Stimulated activated naive B cell treated with anti-CD40 and anti-IgM and Interleukin-4, amounts not matched to agents 10 μg/mL and 1 μg/mL and 100 μg/mL, for 72 hours (primary cell): ENCODE measurements around the gene SNX10.
A peak's percentile ranks its signal among the peaks of the same experiment; 100 is the strongest.
"Not testable (repeated sequence)": the region's sequence is repeated elsewhere in the genome, so short reads cannot be mapped to it uniquely, and the experiment has no call there.

Experiments
- ATAC-seq, 2 donors: fragments of 150-1000 bp; cut with Tn5 transposase; replicated peaks; 2 replicates each; pipeline ENCODE4 v1.10.0; 2021; ENCODE audit warnings: moderate library complexity in 1 of 2
- DNase-seq: peaks from one replicate; pipeline ENCODE4 v3.0.0; 2021
- H3K27ac Mint-ChIP-seq: one replicate; pipeline ENCODE4 v1.8.0; 2022; ENCODE audit warnings: mild to moderate bottlenecking, mixed read lengths
- H3K27me3 Mint-ChIP-seq, 2 donors: one replicate each; pipeline ENCODE4 v1.8.0; 2022; ENCODE audit warnings: mixed read lengths in 2 of 2
- H3K36me3 Mint-ChIP-seq, 2 donors: one replicate each; pipeline ENCODE4 v1.8.0; 2022; ENCODE audit warnings: mixed read lengths in 2 of 2, mild to moderate bottlenecking in 1 of 2
- H3K4me1 Mint-ChIP-seq, 2 donors: one replicate each; pipeline ENCODE4 v1.8.0; 2022; ENCODE audit warnings: mixed read lengths in 2 of 2, mild to moderate bottlenecking in 1 of 2
- H3K4me3 Mint-ChIP-seq, 2 donors: one replicate each; pipeline ENCODE4 v1.8.0; 2022; ENCODE audit warnings: mild to moderate bottlenecking in 2 of 2, mixed read lengths in 2 of 2, moderate library complexity in 1 of 2
- H3K9me3 Mint-ChIP-seq, 2 donors: one replicate each; pipeline ENCODE4 v1.8.0; 2022; ENCODE audit warnings: mixed read lengths in 2 of 2, mild to moderate bottlenecking in 1 of 2

Gene SNX10

GRCh38 chr7:26286157-26286556, 5.5 kb upstream of the SNX10 start:
- DNase-seq = no peak
- no peaks in the 10 kb centered on the region for H3K36me3 Mint-ChIP-seq
- no peak for ATAC-seq
- H3K27ac Mint-ChIP-seq = no peak overlapping the region
- no peaks in the 10 kb centered on the region for H3K27me3 Mint-ChIP-seq
- no peak overlapping the region for H3K4me3 Mint-ChIP-seq
- H3K4me1 Mint-ChIP-seq = no peaks in the 10 kb centered on the region
- H3K9me3 Mint-ChIP-seq = no peaks in the 10 kb centered on the region

- not testable (repeated sequence) for ATAC-seq, H3K9me3 Mint-ChIP-seq, H3K4me3 Mint-ChIP-seq, H3K27ac Mint-ChIP-seq, H3K36me3 Mint-ChIP-seq, DNase-seq, H3K27me3 Mint-ChIP-seq
- H3K4me1 Mint-ChIP-seq = peaks cover 10 to 19% of the 10 kb centered on the region in 2 donors
Measured at GRCh38 chr7:26288126-26288525, 3.5 kb upstream of the SNX10 start.

GRCh38 chr7:26291251-26291650, 411 bp upstream of the SNX10 start:
- Mint-ChIP-seq H3K27ac (peak overlapping the region; percentile 94), H3K4me3 (peak overlapping the region; percentile 98), H3K36me3 (peaks cover 4 to 5% of the 10 kb centered on the region in 2 donors), H3K27me3 (no peaks in the 10 kb centered on the region), H3K4me1 (peaks cover 24 to 49% of the 10 kb centered on the region in 2 donors), H3K9me3 (no peaks in the 10 kb centered on the region)
- ATAC-seq = no peak
- DNase-seq = no peak

GRCh38 chr7:26292768-26293560, 1.3 kb downstream of the SNX10 start:
- Mint-ChIP-seq H3K27ac (peak overlapping the region; percentile 95), H3K36me3 (peaks cover 4 to 5% of the 10 kb centered on the region in 2 donors), H3K4me3 (peak overlapping the region; percentile 91 to 98), H3K9me3 (no peaks in the 10 kb centered on the region), H3K4me1 (peaks cover 26 to 58% of the 10 kb centered on the region in 2 donors), H3K27me3 (no peaks in the 10 kb centered on the region)
- DNase-seq (no peak), ATAC-seq (no peak)

- DNase-seq = peak; percentile 73
- Mint-ChIP-seq H3K4me1 (peaks cover 30 to 65% of the 10 kb centered on the region in 2 donors), H3K9me3 (no peaks in the 10 kb centered on the region), H3K27me3 (no peaks in the 10 kb centered on the region), H3K27ac (peak overlapping the region; percentile 78), H3K4me3 (peak overlapping the region; percentile 80 to 98), H3K36me3 (peaks cover 5% of the 10 kb centered on the region in 2 donors)
- peak; percentile 89 to 91 for ATAC-seq
Measured at GRCh38 chr7:26293569-26294308, 2.1 kb downstream of the SNX10 start.

GRCh38 chr7:26295015-26295414, 3.4 kb downstream of the SNX10 start:
- Mint-ChIP-seq H3K27me3 (no peaks in the 10 kb centered on the region), H3K4me3 (no peak overlapping the region), H3K36me3 (peaks cover 7 to 9% of the 10 kb centered on the region in 2 donors), H3K27ac (peak overlapping the region; percentile 63), H3K4me1 (peaks cover 33 to 70% of the 10 kb centered on the region in 2 donors), H3K9me3 (no peaks in the 10 kb centered on the region)
- DNase-seq (no peak), ATAC-seq (no peak)

- H3K27ac Mint-ChIP-seq = peak overlapping the region; percentile 71
- H3K4me3 Mint-ChIP-seq = no peak overlapping the region
- no peaks in the 10 kb centered on the region for H3K27me3 Mint-ChIP-seq
- no peaks in the 10 kb centered on the region for H3K9me3 Mint-ChIP-seq
- peaks cover 7 to 9% of the 10 kb centered on the region in 2 donors for H3K36me3 Mint-ChIP-seq
- peaks cover 33 to 70% of the 10 kb centered on the region in 2 donors for H3K4me1 Mint-ChIP-seq
- ATAC-seq = no peak
- DNase-seq = no peak
Measured at GRCh38 chr7:26295586-26295985, 3.9 kb downstream of the SNX10 start.

GRCh38 chr7:26298472-26299058, 6.9 kb downstream of the SNX10 start:
- Mint-ChIP-seq H3K36me3 (peaks cover 8 to 27% of the 10 kb centered on the region in 2 donors), H3K27me3 (no peaks in the 10 kb centered on the region), H3K4me1 (peaks cover 27 to 52% of the 10 kb centered on the region in 2 donors), H3K4me3 (no peak overlapping the region), H3K9me3 (no peaks in the 10 kb centered on the region), H3K27ac (no peak overlapping the region)
- ATAC-seq (no peak), DNase-seq (no peak)

GRCh38 chr7:26305090-26305868, 13.6 kb downstream of the SNX10 start:
- Mint-ChIP-seq H3K4me1 (peaks cover 35 to 50% of the 10 kb centered on the region in 2 donors), H3K27ac (peak overlapping the region; percentile 81), H3K36me3 (peaks cover 11 to 38% of the 10 kb centered on the region in 2 donors), H3K4me3 (peak overlapping the region; percentile 50 to 74), H3K27me3 (no peaks in the 10 kb centered on the region), H3K9me3 (no peaks in the 10 kb centered on the region)
- DNase-seq (no peak), ATAC-seq (peak; percentile 55 to 66)

- no peak overlapping the region for H3K27ac Mint-ChIP-seq
- DNase-seq (no peak), ATAC-seq (peak in 1 of 2 donors; percentile 16)
- peaks cover 35 to 50% of the 10 kb centered on the region in 2 donors for H3K4me1 Mint-ChIP-seq
- H3K4me3 Mint-ChIP-seq = peak overlapping the region in 1 of 2 donors; percentile 74
- H3K27me3 Mint-ChIP-seq = no peaks in the 10 kb centered on the region
- no peaks in the 10 kb centered on the region for H3K9me3 Mint-ChIP-seq
- peaks cover 11 to 38% of the 10 kb centered on the region in 2 donors for H3K36me3 Mint-ChIP-seq
Measured at GRCh38 chr7:26305869-26306665, 14.4 kb downstream of the SNX10 start.

GRCh38 chr7:26306790-26307189, 15.1 kb downstream of the SNX10 start:
- Mint-ChIP-seq H3K27ac (peak overlapping the region; percentile 43), H3K9me3 (no peaks in the 10 kb centered on the region), H3K4me3 (peak overlapping the region in 1 of 2 donors; percentile 3), H3K36me3 (peaks cover 11 to 35% of the 10 kb centered on the region in 2 donors), H3K4me1 (peaks cover 37 to 50% of the 10 kb centered on the region in 2 donors), H3K27me3 (no peaks in the 10 kb centered on the region)
- ATAC-seq = no peak
- DNase-seq = no peak

- peak overlapping the region; percentile 43 for H3K27ac Mint-ChIP-seq
- peak overlapping the region in 1 of 2 donors; percentile 3 for H3K4me3 Mint-ChIP-seq
- DNase-seq (no peak), ATAC-seq (no peak)
- H3K4me1 Mint-ChIP-seq = peaks cover 34 to 50% of the 10 kb centered on the region in 2 donors
- peaks cover 11 to 32% of the 10 kb centered on the region in 2 donors for H3K36me3 Mint-ChIP-seq
- H3K9me3 Mint-ChIP-seq = no peaks in the 10 kb centered on the region
- no peaks in the 10 kb centered on the region for H3K27me3 Mint-ChIP-seq
Measured at GRCh38 chr7:26307226-26307625, 15.6 kb downstream of the SNX10 start.

- no peaks in the 10 kb centered on the region for H3K27me3 Mint-ChIP-seq
- ATAC-seq = no peak
- no peak for DNase-seq
- H3K9me3 Mint-ChIP-seq = no peaks in the 10 kb centered on the region
- no peak overlapping the region for H3K4me3 Mint-ChIP-seq
- H3K4me1 Mint-ChIP-seq = peaks cover 34 to 50% of the 10 kb centered on the region in 2 donors
- H3K27ac Mint-ChIP-seq = no peak overlapping the region
- H3K36me3 Mint-ChIP-seq = peaks cover 11 to 27% of the 10 kb centered on the region in 2 donors
Measured at GRCh38 chr7:26307791-26308190, 16.1 kb downstream of the SNX10 start.
